HEK293 (cell line): ENCODE results near the gene MAP1LC3B2.

Experiments
- BCL11A ChIP-seq: fragments of 450-650 bp; formaldehyde crosslinking; IDR thresholded peaks from 2 replicates; pipeline ENCODE4 v1.5.1; 2016; ENCODE audit warnings: low read depth, missing biosample characterization, missing genetic modification characterization
- EGR2 ChIP-seq: fragments of 450-650 bp; formaldehyde crosslinking; IDR thresholded peaks from 2 replicates; pipeline ENCODE4 v1.5.1; 2016; ENCODE audit warnings: low read depth, missing biosample characterization, missing genetic modification characterization
- FEZF1 ChIP-seq: fragments of 450-650 bp; formaldehyde crosslinking; IDR thresholded peaks from 2 replicates; pipeline ENCODE4 v1.5.1; 2016; ENCODE audit warnings: missing biosample characterization, missing genetic modification characterization
- IKZF3 ChIP-seq: fragments of 450-650 bp; IDR thresholded peaks from 2 replicates; pipeline ENCODE4 v1.5.0; 2018; ENCODE audit warnings: missing biosample characterization, mild to moderate bottlenecking, missing genetic modification characterization, moderate library complexity
- INSM2 ChIP-seq: fragments of 450-650 bp; formaldehyde crosslinking; IDR thresholded peaks from 2 replicates; pipeline ENCODE4 v1.5.1; 2016; ENCODE audit warnings: missing biosample characterization, missing genetic modification characterization
- OSR2 ChIP-seq: fragments of 450-650 bp; formaldehyde crosslinking; IDR thresholded peaks from 2 replicates; pipeline ENCODE4 v1.5.1; 2016; ENCODE audit warnings: missing biosample characterization, missing genetic modification characterization
- PRDM4 ChIP-seq: fragments of 450-650 bp; formaldehyde crosslinking; IDR thresholded peaks from 2 replicates; pipeline ENCODE4 v1.5.1; 2017; ENCODE audit warnings: missing biosample characterization, missing genetic modification characterization
- SP3 ChIP-seq: fragments of 450-650 bp; formaldehyde crosslinking; IDR thresholded peaks from 2 replicates; pipeline ENCODE4 v1.5.1; 2016; ENCODE audit warnings: missing biosample characterization, missing genetic modification characterization
- SP7 ChIP-seq: fragments of 450-650 bp; formaldehyde crosslinking; IDR thresholded peaks from 2 replicates; pipeline ENCODE4 v1.5.1; 2016; ENCODE audit warnings: missing biosample characterization, missing genetic modification characterization
- TSHZ1 ChIP-seq: fragments of 450-650 bp; formaldehyde crosslinking; IDR thresholded peaks from 2 replicates; pipeline ENCODE4 v1.5.1; 2016; ENCODE audit warnings: missing biosample characterization, missing genetic modification characterization, borderline replicate concordance
- ZBTB44 ChIP-seq: fragments of 450-650 bp; IDR thresholded peaks from 2 replicates; pipeline ENCODE4 v1.5.1; 2018; ENCODE audit warnings: missing biosample characterization, mild to moderate bottlenecking, missing genetic modification characterization
- ZFHX2 ChIP-seq: fragments of 450-650 bp; formaldehyde crosslinking; conservative IDR thresholded peaks from 2 replicates; pipeline ENCODE4 v1.5.1; 2016; ENCODE audit warnings: missing biosample characterization, missing genetic modification characterization
- ZFP37 ChIP-seq: fragments of 450-650 bp; formaldehyde crosslinking; IDR thresholded peaks from 2 replicates; pipeline ENCODE4 v1.5.1; 2016; ENCODE audit warnings: missing biosample characterization, missing genetic modification characterization
- ZNF114 ChIP-seq: fragments of 450-650 bp; formaldehyde crosslinking; IDR thresholded peaks from 2 replicates; pipeline ENCODE4 v1.5.0; 2017; ENCODE audit warnings: missing biosample characterization, missing genetic modification characterization
- ZNF138 ChIP-seq: fragments of 450-650 bp; formaldehyde crosslinking; IDR thresholded peaks from 2 replicates; pipeline ENCODE4 v1.5.1; 2016; ENCODE audit warnings: missing biosample characterization, missing genetic modification characterization, borderline replicate concordance
- ZNF175 ChIP-seq: fragments of 450-650 bp; formaldehyde crosslinking; IDR thresholded peaks from 2 replicates; pipeline ENCODE4 v1.5.1; 2016; ENCODE audit warnings: missing biosample characterization, missing genetic modification characterization
- ZNF18 ChIP-seq: fragments of 450-650 bp; formaldehyde crosslinking; IDR thresholded peaks from 2 replicates; pipeline ENCODE4 v1.5.1; 2016; ENCODE audit warnings: missing biosample characterization, missing genetic modification characterization
- ZNF311 ChIP-seq: fragments of 450-650 bp; formaldehyde crosslinking; IDR thresholded peaks from 2 replicates; pipeline ENCODE4 v1.5.1; 2017; ENCODE audit warnings: missing biosample characterization, missing genetic modification characterization, borderline replicate concordance
- ZNF335 ChIP-seq: fragments of 450-650 bp; formaldehyde crosslinking; conservative IDR thresholded peaks from 2 replicates; pipeline ENCODE4 v1.5.1; 2016; ENCODE audit warnings: missing biosample characterization, missing genetic modification characterization
- ZNF362 ChIP-seq: fragments of 450-650 bp; formaldehyde crosslinking; IDR thresholded peaks from 2 replicates; pipeline ENCODE4 v1.5.1; 2016; ENCODE audit warnings: missing biosample characterization, missing genetic modification characterization
- ZNF398 ChIP-seq: fragments of 450-650 bp; formaldehyde crosslinking; IDR thresholded peaks from 2 replicates; pipeline ENCODE4 v1.5.1; 2017; ENCODE audit warnings: missing biosample characterization, missing genetic modification characterization
- ZNF423 ChIP-seq: fragments of 450-650 bp; formaldehyde crosslinking; IDR thresholded peaks from 2 replicates; pipeline ENCODE4 v1.5.1; 2016; ENCODE audit warnings: missing biosample characterization, missing genetic modification characterization
- ZNF501 ChIP-seq: fragments of 450-650 bp; formaldehyde crosslinking; IDR thresholded peaks from 2 replicates; pipeline ENCODE4 v1.5.1; 2016; ENCODE audit warnings: missing biosample characterization, missing genetic modification characterization
- ZNF629 ChIP-seq: fragments of 450-650 bp; formaldehyde crosslinking; IDR thresholded peaks from 2 replicates; pipeline ENCODE4 v1.5.1; 2017; ENCODE audit warnings: missing biosample characterization, missing genetic modification characterization
- ZNF701 ChIP-seq: fragments of 450-650 bp; formaldehyde crosslinking; IDR thresholded peaks from 2 replicates; pipeline ENCODE4 v1.5.1; 2016; ENCODE audit warnings: missing biosample characterization, missing genetic modification characterization
- ZNF747 ChIP-seq: fragments of 450-650 bp; formaldehyde crosslinking; IDR thresholded peaks from 2 replicates; pipeline ENCODE4 v1.5.1; 2016; ENCODE audit warnings: missing biosample characterization, missing genetic modification characterization
- ZXDB ChIP-seq: fragments of 450-650 bp; formaldehyde crosslinking; IDR thresholded peaks from 2 replicates; pipeline ENCODE4 v1.5.1; 2016; ENCODE audit warnings: missing biosample characterization, missing genetic modification characterization

Gene MAP1LC3B2

GRCh38 chr12:116529048-116529447, 30.1 kb upstream of the MAP1LC3B2 start (continued):
- TF ChIP-seq ZNF18 (tag by site-specific recombination) = peak; percentile 25; the same call in 1 of the 2 replicates
- TF ChIP-seq ZNF335 (tag by site-specific recombination) = no peak
- peak; percentile 71 for TF ChIP-seq FEZF1 (tag by site-specific recombination)
- TF ChIP-seq ZFP37 (tag by site-specific recombination) = 0 out of 2 replicates have a peak, but pooled peaks have one; percentile 39
- TF ChIP-seq ZNF398 (tag by site-specific recombination) = peak; percentile 35
- TF ChIP-seq SP7 = peak; percentile 92
- TF ChIP-seq ZNF501 = 0 out of 2 replicates have a peak, but pooled peaks have one; percentile 30
- TF ChIP-seq TSHZ1 = peak; percentile 90
- peak; percentile 79 for TF ChIP-seq ZXDB
- peak; percentile 58 for TF ChIP-seq OSR2 (tag by site-specific recombination)
- TF ChIP-seq BCL11A = 0 out of 2 replicates have a peak, but pooled peaks have one; percentile 80
- TF ChIP-seq PRDM4 (tag by site-specific recombination) = peak; percentile 49; the same call in 1 of the 2 replicates
- no peak for TF ChIP-seq ZNF747 (tag by site-specific recombination)
- peak; percentile 96 for TF ChIP-seq ZFHX2 (tag by site-specific recombination)
- TF ChIP-seq ZBTB44 (tag by site-specific recombination) = 0 out of 2 replicates have a peak, but pooled peaks have one; percentile 43
- TF ChIP-seq SP3 (tag by site-specific recombination) = 0 out of 2 replicates have a peak, but pooled peaks have one; percentile 41
- TF ChIP-seq INSM2 (tag by site-specific recombination) = no peak
- peak; percentile 74; the same call in 1 of the 2 replicates for TF ChIP-seq ZNF629
- TF ChIP-seq EGR2 (tag by site-specific recombination) = peak; percentile 95
- no peak for TF ChIP-seq ZNF701
- no peak for TF ChIP-seq ZNF175 (tag by site-specific recombination)
- TF ChIP-seq ZNF114 (tag by site-specific recombination) = no peak
- peak; percentile 39; the same call in 1 of the 2 replicates for TF ChIP-seq ZNF362 (tag by site-specific recombination)
- TF ChIP-seq ZNF311 (tag by site-specific recombination) = no peak
- no peak for TF ChIP-seq ZNF138
- TF ChIP-seq IKZF3 (tag by site-specific recombination) = 0 out of 2 replicates have a peak, but pooled peaks have one; percentile 20
- TF ChIP-seq ZNF423 = no peak
